Cardiac fibroblast (primary cell): ENCODE results near the gene PLXNA2.

Experiments
- DNase-seq, 2 donors: peaks; one replicate each; pipeline versions ENCODE4 v3.0.0 to v3.0.0-alpha.2; 2010; ENCODE audit warnings: low read depth in 2 of 2
- H3K4me3 ChIP-seq, 2 donors: replicated peaks in 1 of 2; 1 replicate in 1 of 2; 2 replicates in 1 of 2; pipeline ENCODE4 v1.5.1; 2011; ENCODE audit warnings: low read depth in 2 of 2, low read length in 2 of 2, mild to moderate bottlenecking in 2 of 2, moderate library complexity in 1 of 2
- TF ChIP-seq, protein P1 (sequence below): IDR thresholded peaks from one replicate; pipeline ENCODE4 v1.5.1; 2011; ENCODE audit warnings: low read depth, mild to moderate bottlenecking, low read length, inconsistent platforms

Gene PLXNA2

DNA sequence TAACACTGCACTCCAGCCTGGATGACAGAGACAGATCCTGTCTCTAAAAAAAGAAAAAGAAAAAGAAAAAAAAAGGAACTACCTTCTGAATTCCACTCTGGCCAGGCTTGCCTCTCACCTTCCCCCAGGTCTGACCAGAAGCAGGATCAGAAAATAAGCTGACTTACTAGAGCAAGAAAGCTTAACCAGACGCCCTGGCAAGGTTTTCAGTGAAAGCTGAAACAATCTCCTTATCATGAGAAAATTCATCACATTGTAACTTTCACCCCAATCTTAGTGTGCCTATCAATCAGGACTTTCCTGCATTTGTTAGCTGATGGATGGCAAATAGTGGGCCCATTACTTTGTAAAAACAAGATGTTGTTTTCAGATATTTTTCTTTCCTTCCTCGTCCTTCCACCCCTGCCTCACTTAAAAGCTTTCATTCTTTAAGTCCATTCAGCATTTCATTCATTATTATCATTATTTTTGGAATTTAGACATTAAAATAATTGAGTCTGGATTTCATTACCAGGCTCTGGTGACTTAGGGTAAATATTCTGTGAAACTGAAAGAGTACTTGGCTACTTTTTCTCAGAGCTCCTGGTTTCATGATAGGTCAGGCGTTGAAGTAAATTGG is 236.8 kb downstream of the PLXNA2 start:
- no peak overlapping the region for H3K4me3 ChIP-seq
- TF ChIP-seq, protein P1, sequence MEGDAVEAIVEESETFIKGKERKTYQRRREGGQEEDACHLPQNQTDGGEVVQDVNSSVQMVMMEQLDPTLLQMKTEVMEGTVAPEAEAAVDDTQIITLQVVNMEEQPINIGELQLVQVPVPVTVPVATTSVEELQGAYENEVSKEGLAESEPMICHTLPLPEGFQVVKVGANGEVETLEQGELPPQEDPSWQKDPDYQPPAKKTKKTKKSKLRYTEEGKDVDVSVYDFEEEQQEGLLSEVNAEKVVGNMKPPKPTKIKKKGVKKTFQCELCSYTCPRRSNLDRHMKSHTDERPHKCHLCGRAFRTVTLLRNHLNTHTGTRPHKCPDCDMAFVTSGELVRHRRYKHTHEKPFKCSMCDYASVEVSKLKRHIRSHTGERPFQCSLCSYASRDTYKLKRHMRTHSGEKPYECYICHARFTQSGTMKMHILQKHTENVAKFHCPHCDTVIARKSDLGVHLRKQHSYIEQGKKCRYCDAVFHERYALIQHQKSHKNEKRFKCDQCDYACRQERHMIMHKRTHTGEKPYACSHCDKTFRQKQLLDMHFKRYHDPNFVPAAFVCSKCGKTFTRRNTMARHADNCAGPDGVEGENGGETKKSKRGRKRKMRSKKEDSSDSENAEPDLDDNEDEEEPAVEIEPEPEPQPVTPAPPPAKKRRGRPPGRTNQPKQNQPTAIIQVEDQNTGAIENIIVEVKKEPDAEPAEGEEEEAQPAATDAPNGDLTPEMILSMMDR = no peak
- DNase-seq = peak in 1 of 2 donors; percentile 17

DNA sequence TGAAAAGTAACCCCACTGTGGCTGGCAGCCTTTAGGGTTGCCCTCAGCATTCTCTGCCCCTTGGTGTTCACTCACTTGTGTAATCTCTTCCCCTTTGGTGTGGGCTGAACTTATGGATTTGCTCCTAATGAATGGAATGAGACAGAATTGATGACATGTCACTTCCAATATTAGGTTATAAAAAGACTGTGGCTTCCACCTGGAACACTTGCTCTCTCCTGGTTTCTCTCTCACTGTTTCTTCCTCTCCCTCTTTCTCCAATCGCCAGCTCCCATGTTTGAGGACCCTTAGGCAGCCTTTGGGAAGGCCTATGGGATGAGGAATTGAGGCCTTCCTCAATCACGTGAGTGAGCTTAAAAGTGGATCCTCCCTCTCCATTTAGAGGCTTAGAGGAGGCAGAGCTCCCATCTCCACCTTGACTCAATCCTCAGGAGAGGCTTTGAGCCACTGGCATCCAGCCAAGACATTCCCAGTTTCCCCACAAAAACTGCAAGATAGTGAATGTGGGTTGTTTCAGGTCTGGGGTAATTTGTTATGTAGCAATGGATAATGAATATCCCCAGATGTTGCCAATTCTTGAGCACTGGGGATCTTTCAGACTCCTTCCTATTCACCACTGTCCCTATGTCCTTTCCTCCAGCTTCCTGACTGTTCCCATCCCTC is 237.8 kb downstream of the PLXNA2 start:
- TF ChIP-seq, protein P1 = no peak
- no peak overlapping the region for H3K4me3 ChIP-seq
- DNase-seq = peak in 1 of 2 donors; percentile 30

DNA sequence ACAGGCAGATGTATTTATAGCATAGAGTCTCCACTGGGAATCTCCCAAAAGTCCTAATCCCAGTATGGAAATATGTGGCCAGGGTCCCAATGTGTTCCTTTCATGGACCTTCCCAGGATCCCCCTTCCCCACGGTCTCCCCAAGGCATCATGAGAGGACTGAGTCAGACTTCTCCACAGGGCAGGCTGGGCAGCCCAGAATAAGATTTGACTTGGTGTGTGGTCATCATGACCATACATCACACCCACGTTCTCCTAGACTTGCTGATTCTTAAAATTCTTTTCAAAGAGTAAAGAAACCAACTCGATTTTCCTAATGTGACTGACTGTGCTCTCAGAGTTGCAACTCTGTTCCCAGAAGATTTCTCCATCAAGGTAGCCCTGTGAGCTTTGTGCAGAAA is 239.3 kb downstream of the PLXNA2 start:
- peak; percentile 45 to 54 for DNase-seq
- TF ChIP-seq, protein P1 = no peak
- H3K4me3 ChIP-seq = no peak overlapping the region

DNA sequence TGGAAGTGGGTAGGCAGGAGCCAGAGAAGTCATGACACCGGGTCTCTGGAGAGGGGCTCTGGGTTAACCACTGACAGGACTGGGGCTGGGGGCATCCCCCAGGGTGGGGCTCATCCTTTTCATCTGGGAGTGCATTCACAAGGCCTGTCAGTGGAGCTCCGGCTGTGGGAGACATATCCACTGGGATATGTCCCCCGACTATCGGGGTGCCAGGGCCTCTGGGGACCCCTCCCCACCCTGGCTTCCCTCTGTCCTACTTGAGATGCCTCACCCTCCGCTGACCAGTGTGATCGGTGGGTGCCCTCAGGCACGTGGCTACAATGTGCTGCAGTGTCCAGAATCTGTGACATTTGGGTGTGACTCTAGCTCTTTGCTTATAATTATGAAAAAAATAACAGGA is 240.9 kb downstream of the PLXNA2 start:
- no peak for DNase-seq
- no peak overlapping the region for H3K4me3 ChIP-seq
- TF ChIP-seq, protein P1 = no peak

DNA sequence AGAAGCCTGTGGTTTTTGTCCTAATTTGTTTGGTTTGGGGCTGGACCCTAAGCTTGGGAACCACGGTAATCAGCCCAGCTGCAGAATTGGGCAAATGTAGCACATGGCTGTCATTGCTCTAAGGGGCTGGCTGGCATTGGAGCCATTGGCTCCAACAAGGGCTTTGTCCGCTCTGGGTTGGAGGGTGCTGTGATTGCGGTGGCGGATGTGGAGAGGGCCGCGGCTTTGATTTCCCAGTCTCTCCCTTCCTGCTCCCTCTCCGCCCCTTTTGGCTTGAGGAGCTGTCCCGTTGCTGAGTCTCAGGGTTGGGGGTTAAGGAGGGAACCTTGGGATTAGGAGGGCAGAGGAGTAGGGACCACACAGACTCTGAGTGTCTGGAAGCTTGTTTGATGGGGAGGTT is 241.5 kb downstream of the PLXNA2 start:
- no peak for DNase-seq
- H3K4me3 ChIP-seq = no peak overlapping the region
- TF ChIP-seq, protein P1 = no peak

DNA sequence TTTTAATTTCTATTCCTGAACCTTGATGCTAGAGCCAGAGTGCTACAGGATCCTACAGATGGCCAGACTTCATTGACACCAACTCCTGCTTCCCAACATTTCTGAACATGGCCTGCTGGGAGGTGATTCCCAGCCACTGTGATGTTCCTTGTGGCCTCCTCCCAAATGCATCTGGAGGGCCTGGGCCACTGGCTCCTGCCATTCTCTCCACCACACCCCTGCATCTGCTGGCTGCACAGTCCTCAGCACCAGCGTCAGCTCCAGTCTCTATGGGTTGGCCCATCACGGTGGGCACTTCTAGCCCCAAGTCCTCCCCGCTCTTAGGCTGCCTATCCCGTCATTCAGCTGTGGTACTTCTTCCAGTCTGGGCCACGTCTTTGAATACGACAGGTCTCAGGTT is 242.1 kb downstream of the PLXNA2 start:
- no peak for DNase-seq
- no peak overlapping the region for H3K4me3 ChIP-seq
- TF ChIP-seq, protein P1 = no peak

DNA sequence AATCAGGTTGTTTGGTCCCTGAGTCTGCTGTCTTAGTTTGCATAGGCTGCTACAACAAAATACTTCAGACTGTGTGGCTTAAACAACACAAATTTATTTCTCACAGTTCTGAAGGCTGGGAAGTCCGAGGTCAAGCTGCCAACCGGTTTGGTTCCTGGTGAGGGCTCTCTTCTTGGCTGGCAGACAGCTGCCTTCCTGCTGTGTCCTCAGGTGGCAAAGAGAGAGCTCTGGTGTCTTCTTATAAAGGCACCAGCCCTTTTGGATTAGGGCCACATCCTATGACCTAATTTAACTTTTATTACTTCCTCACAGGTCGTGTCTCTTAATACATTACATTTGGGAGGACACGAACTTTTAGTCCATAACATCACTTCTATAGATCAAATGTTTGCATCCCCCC is 243.7 kb downstream of the PLXNA2 start:
- H3K4me3 ChIP-seq = no peak overlapping the region
- TF ChIP-seq, protein P1 = no peak

More for the DNA sequence above, 243.7 kb downstream of the PLXNA2 start:
- DNase-seq = no peak
